Measurements from ENCODE around the gene TBR1. TPM values are rescaled to one million over a fixed set of nuclear protein-coding genes. Genes with fewer than 3 reads are reported as not detected.

The TBR1 gene
- total RNA-seq, 2 experiments from 2014 or later: 0.04 TPM; not detected in 1

- Mint-ChIP-seq H3K4me1 (no peaks in the 10 kb centered on the region), H3K9me3 (ENCODE audit: low read depth) (no peaks in the 10 kb centered on the region), H3K4me3 (no peak overlapping the region), H3K27ac (no peak overlapping the region), H3K27me3 (peaks cover 50% of the 10 kb centered on the region), H3K36me3 (ENCODE audit: low read depth) (no peaks in the 10 kb centered on the region)
- ChIA-PET POLR2A (no interaction called here), CTCF (no interaction called here)
- intact Hi-C loops (cut with DNase I, micrococcal nuclease): no loop called here
- DNase-seq (no peak), ATAC-seq (no peak)
Measured at GRCh38 chr2:161434118-161434517, 18.0 kb downstream of the TBR1 start.

- ChIA-PET POLR2A (no interaction called here), CTCF (interaction anchor here (1.0 kb wide), 1 partner anchor 8 kb away, joined by 3 read pairs; no protein-coding TSS in a partner anchor)
- Mint-ChIP-seq H3K27me3 (peaks cover 42% of the 10 kb centered on the region), H3K4me3 (no peak overlapping the region), H3K9me3 (ENCODE audit: low read depth) (no peaks in the 10 kb centered on the region), H3K27ac (no peak overlapping the region), H3K4me1 (no peaks in the 10 kb centered on the region), H3K36me3 (ENCODE audit: low read depth) (no peaks in the 10 kb centered on the region)
- ATAC-seq (no peak), DNase-seq (no peak)
- intact Hi-C loops (cut with DNase I, micrococcal nuclease): no loop called here
Measured at GRCh38 chr2:161436411-161436810, 20.3 kb downstream of the TBR1 start.

DNA sequence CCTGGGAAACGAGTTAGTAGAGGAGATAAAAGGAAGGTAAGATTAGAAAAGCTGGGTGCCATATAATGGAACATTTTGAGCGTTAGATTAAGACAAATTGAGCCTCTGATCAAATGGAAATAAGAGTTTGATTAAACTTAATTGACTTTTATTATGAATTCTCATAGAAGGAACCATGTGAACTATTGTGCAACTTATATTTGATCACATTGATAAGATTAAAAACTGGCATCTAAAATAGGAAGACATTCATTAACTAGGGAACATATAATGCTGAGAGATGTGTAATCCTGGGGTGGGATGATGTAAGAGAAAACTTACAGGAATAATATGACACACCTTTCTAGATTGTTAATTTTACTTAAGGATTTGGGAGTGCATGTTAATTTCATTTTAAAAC, 22.5 kb downstream of the TBR1 start:
- no peak for DNase-seq
- intact Hi-C loops (cut with DNase I, micrococcal nuclease): no loop called here
- no peak overlapping the region for H3K4me3 Mint-ChIP-seq
- CTCF ChIA-PET: no interaction called here
- no peaks in the 10 kb centered on the region for H3K36me3 Mint-ChIP-seq (ENCODE audit: low read depth)
- peaks cover 42% of the 10 kb centered on the region for H3K27me3 Mint-ChIP-seq
- ATAC-seq: no peak
- no peak overlapping the region for H3K27ac Mint-ChIP-seq
- no peaks in the 10 kb centered on the region for H3K9me3 Mint-ChIP-seq (ENCODE audit: low read depth)
- POLR2A ChIA-PET: no interaction called here
- H3K4me1 Mint-ChIP-seq: no peaks in the 10 kb centered on the region

GRCh38 chr2:161445097-161445496, 29.0 kb downstream of the TBR1 start:
- Mint-ChIP-seq H3K4me3 (no peak overlapping the region), H3K27ac (no peak overlapping the region), H3K9me3 (ENCODE audit: low read depth) (no peaks in the 10 kb centered on the region), H3K36me3 (ENCODE audit: low read depth) (no peaks in the 10 kb centered on the region), H3K4me1 (no peaks in the 10 kb centered on the region), H3K27me3 (peaks cover 17% of the 10 kb centered on the region)
- DNase-seq (no peak), ATAC-seq (no peak)
- intact Hi-C loops (cut with DNase I, micrococcal nuclease): no loop called here
- POLR2A ChIA-PET: no interaction called here
- CTCF ChIA-PET: no interaction called here

- Mint-ChIP-seq H3K27me3 (peaks cover 8% of the 10 kb centered on the region), H3K36me3 (ENCODE audit: low read depth) (no peaks in the 10 kb centered on the region), H3K9me3 (ENCODE audit: low read depth) (no peaks in the 10 kb centered on the region), H3K4me3 (no peak overlapping the region), H3K27ac (no peak overlapping the region), H3K4me1 (no peaks in the 10 kb centered on the region)
- no peak for DNase-seq
- no peak for ATAC-seq
- ChIA-PET CTCF (interaction anchor here (0.7 kb wide), 1 partner anchor 151 kb away, joined by 3 read pairs; no protein-coding TSS in a partner anchor), POLR2A (no interaction called here)
- intact Hi-C loops (cut with DNase I, micrococcal nuclease): no loop called here
Measured at GRCh38 chr2:161448431-161448830, 32.3 kb downstream of the TBR1 start.

GRCh38 chr2:161471631-161472030, 55.5 kb downstream of the TBR1 start:
- ChIA-PET CTCF (no interaction called here), POLR2A (no interaction called here)
- Mint-ChIP-seq H3K4me3 (no peak overlapping the region), H3K27ac (no peak overlapping the region), H3K4me1 (no peaks in the 10 kb centered on the region), H3K27me3 (peaks cover 24% of the 10 kb centered on the region), H3K9me3 (ENCODE audit: low read depth) (no peaks in the 10 kb centered on the region), H3K36me3 (ENCODE audit: low read depth) (no peaks in the 10 kb centered on the region)
- intact Hi-C loops (cut with DNase I, micrococcal nuclease): no loop called here
- no peak for DNase-seq
- no peak for ATAC-seq

GRCh38 chr2:161474920-161475319, 58.8 kb downstream of the TBR1 start:
- no peak for DNase-seq
- Mint-ChIP-seq H3K4me3 (no peak overlapping the region), H3K27ac (no peak overlapping the region), H3K36me3 (ENCODE audit: low read depth) (no peaks in the 10 kb centered on the region), H3K4me1 (no peaks in the 10 kb centered on the region), H3K9me3 (ENCODE audit: low read depth) (no peaks in the 10 kb centered on the region), H3K27me3 (peaks cover 19% of the 10 kb centered on the region)
- intact Hi-C loops (cut with DNase I, micrococcal nuclease): no loop called here
- ChIA-PET CTCF (no interaction called here), POLR2A (no interaction called here)
- ATAC-seq: no peak

Other genes starting within 250 kb of the TBR1 start
- gene PSMD14, start 107.9 kb upstream of the TBR1 start, total RNA-seq: 10 to 100 TPM; 69.5 to 85.7 TPM
- gene SLC4A10, start 208.1 kb downstream of the TBR1 start, total RNA-seq: under 1 TPM; 0.09 to 0.19 TPM